ENCODE data around the gene SMPX. TPM values are rescaled to one million over a fixed set of nuclear protein-coding genes. Genes with fewer than 3 reads are reported as not detected.

The SMPX gene
- total and polyA plus RNA-seq, 9 of the 15 experiments (the other 6 are each of a cell fraction or from before 2014, with no cell fraction given) = not detected

DNA sequence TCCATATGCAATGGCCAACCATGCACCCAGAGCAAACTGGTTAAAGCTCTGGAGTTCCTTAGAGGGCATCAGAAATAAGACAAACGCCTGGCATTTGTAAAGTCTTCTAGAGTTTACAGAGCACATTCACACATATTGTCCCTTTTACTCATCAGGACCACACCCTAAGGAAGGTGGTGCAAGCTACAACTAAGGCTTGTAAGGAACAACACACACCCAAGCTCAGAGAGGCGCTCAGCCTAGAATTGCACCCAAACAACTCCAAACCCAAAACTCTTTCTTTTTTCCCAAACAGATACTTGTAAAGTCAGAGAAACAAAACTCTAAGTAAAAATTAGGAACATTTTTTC, 46.1 kb downstream of the SMPX start:
- ATAC-seq (no peak), FAIRE-seq (no peak), DNase-seq (ENCODE audit: extremely low read depth in 1 of 4, low spot score in 3 of 4) (no peak)
- Histone ChIP-seq H3K4me3 (no peak overlapping the region), H3K79me2 (ENCODE audit: control insufficient read depth, insufficient read depth, low read length) (no peaks in the 10 kb centered on the region), H3K9me3 (replicated peaks; ENCODE audit: control insufficient read depth, insufficient read depth, low read depth, low read length) (no peaks in the 10 kb centered on the region), H3K9me1 (ENCODE audit: control insufficient read depth, insufficient read depth, low read length) (no peaks in the 10 kb centered on the region), H3K27ac (ENCODE audit: extremely low read depth, low read depth, low read length) (no peak overlapping the region), H3K9ac (ENCODE audit: insufficient read depth in 1 of 2, low read depth in 2 of 2, low read length in 2 of 2) (no peak overlapping the region), H3K4me2 (ENCODE audit: insufficient read depth, low read length) (no peak overlapping the region), H2AFZ (ENCODE audit: low read depth, low read length) (no peak overlapping the region), H4K20me1 (replicated peaks; ENCODE audit: control insufficient read depth, insufficient read depth, low read length) (no peaks in the 10 kb centered on the region), H3K4me1 (replicated peaks in 1 of 2; ENCODE audit: control insufficient read depth in 2 of 2, insufficient read depth in 2 of 2, low read length in 2 of 2) (no peaks in the 10 kb centered on the region), H3K27me3 (ENCODE audit: control insufficient read depth in 2 of 2, insufficient read depth in 2 of 2, low read length in 2 of 2) (no peaks in the 10 kb centered on the region), H3K36me3 (ENCODE audit: control insufficient read depth, insufficient read depth, low read length) (no peaks in the 10 kb centered on the region)
- in situ Hi-C loops (cut with MboI) (no loop called here), intact Hi-C loops (cut with micrococcal nuclease) (no loop called here)
- no peak for TF ChIP-seq HMGN3 (IDR thresholded peaks at IDR 0.05; ENCODE audit: borderline replicate concordance, extremely low read depth, insufficient read length, low read depth, low read length)
- ChIA-PET POLR2A (no interaction called here), CTCF (ENCODE audit: low intra/inter-chr PET ratio) (no interaction called here)
- no TSS peak for BruUV-seq (replicated peaks)
- WGBS (ENCODE audit: insufficient coverage, low coverage, missing lambda C conversion rate) = 0% methylated on average over 2 of the region's 2 CpGs

DNA sequence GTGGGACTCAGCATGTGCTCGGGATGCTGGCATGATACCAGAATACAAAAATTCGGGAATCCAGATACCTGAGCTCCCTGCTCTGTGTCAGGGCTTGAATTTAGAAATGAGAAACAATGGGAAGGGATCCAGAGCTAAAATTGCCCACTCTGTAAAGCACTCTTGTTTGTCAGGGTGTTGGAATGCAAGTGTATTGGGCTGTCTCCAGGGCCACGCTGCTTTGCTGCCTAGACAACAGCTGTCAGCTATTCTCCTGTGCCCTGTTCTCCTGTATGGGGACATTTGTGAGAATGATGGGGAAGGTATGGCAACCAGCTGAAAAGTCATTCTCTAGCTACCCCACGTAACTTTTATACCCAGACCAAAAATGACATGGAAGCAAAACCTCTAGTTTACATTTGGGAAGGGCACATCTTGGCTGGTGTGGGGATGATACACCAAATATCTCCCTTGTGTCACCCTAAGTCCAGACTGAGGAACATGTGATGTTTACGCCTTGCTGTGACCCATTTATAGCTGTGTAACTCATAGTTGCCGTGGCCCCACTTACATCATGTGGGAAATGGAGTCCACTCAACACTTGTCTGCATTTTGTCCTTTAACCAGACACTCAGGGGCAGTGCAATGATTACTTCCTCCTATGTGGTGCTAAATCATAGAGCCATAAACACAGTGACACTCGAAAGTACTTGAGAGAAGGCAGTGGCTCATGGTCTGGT, 46.6 kb downstream of the SMPX start:
- Histone ChIP-seq H3K9ac (ENCODE audit: insufficient read depth in 1 of 2, low read depth in 2 of 2, low read length in 2 of 2) (no peak overlapping the region), H3K4me3 (no peak overlapping the region), H3K9me1 (ENCODE audit: control insufficient read depth, insufficient read depth, low read length) (no peaks in the 10 kb centered on the region), H3K27me3 (ENCODE audit: control insufficient read depth in 2 of 2, insufficient read depth in 2 of 2, low read length in 2 of 2) (no peaks in the 10 kb centered on the region), H4K20me1 (replicated peaks; ENCODE audit: control insufficient read depth, insufficient read depth, low read length) (no peaks in the 10 kb centered on the region), H3K9me3 (replicated peaks; ENCODE audit: control insufficient read depth, insufficient read depth, low read depth, low read length) (no peaks in the 10 kb centered on the region), H3K4me1 (replicated peaks in 1 of 2; ENCODE audit: control insufficient read depth in 2 of 2, insufficient read depth in 2 of 2, low read length in 2 of 2) (no peaks in the 10 kb centered on the region), H3K4me2 (ENCODE audit: insufficient read depth, low read length) (no peak overlapping the region), H3K27ac (ENCODE audit: extremely low read depth, low read depth, low read length) (no peak overlapping the region), H2AFZ (ENCODE audit: low read depth, low read length) (no peak overlapping the region), H3K79me2 (ENCODE audit: control insufficient read depth, insufficient read depth, low read length) (no peaks in the 10 kb centered on the region), H3K36me3 (ENCODE audit: control insufficient read depth, insufficient read depth, low read length) (no peaks in the 10 kb centered on the region)
- 0% methylated on average over 5 of the region's 7 CpGs for WGBS (ENCODE audit: insufficient coverage, low coverage, missing lambda C conversion rate)
- CTCF ChIA-PET (ENCODE audit: low intra/inter-chr PET ratio) = no interaction called here
- FAIRE-seq (no peak), DNase-seq (ENCODE audit: extremely low read depth in 1 of 4, low spot score in 3 of 4) (no peak), ATAC-seq (no peak)
- POLR2A ChIA-PET = no interaction called here
- BruUV-seq (replicated peaks) = no TSS peak
- in situ Hi-C loops (cut with MboI) (no loop called here), intact Hi-C loops (cut with micrococcal nuclease) (no loop called here)
- TF ChIP-seq PHB2 (IDR thresholded peaks at IDR 0.05; ENCODE audit: low read depth) = no peak
- TF ChIP-seq, protein P1, sequence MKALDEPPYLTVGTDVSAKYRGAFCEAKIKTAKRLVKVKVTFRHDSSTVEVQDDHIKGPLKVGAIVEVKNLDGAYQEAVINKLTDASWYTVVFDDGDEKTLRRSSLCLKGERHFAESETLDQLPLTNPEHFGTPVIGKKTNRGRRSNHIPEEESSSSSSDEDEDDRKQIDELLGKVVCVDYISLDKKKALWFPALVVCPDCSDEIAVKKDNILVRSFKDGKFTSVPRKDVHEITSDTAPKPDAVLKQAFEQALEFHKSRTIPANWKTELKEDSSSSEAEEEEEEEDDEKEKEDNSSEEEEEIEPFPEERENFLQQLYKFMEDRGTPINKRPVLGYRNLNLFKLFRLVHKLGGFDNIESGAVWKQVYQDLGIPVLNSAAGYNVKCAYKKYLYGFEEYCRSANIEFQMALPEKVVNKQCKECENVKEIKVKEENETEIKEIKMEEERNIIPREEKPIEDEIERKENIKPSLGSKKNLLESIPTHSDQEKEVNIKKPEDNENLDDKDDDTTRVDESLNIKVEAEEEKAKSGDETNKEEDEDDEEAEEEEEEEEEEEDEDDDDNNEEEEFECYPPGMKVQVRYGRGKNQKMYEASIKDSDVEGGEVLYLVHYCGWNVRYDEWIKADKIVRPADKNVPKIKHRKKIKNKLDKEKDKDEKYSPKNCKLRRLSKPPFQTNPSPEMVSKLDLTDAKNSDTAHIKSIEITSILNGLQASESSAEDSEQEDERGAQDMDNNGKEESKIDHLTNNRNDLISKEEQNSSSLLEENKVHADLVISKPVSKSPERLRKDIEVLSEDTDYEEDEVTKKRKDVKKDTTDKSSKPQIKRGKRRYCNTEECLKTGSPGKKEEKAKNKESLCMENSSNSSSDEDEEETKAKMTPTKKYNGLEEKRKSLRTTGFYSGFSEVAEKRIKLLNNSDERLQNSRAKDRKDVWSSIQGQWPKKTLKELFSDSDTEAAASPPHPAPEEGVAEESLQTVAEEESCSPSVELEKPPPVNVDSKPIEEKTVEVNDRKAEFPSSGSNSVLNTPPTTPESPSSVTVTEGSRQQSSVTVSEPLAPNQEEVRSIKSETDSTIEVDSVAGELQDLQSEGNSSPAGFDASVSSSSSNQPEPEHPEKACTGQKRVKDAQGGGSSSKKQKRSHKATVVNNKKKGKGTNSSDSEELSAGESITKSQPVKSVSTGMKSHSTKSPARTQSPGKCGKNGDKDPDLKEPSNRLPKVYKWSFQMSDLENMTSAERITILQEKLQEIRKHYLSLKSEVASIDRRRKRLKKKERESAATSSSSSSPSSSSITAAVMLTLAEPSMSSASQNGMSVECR (CRISPR knock-in tag; IDR thresholded peaks at IDR 0.05) = no peak
- TF ChIP-seq FOXP4 (CRISPR knock-in tag; IDR thresholded peaks at IDR 0.05; ENCODE audit: borderline replicate concordance) = no peak
- TF ChIP-seq GMEB1 (CRISPR knock-in tag; IDR thresholded peaks at IDR 0.05) = no peak
- no peak for TF ChIP-seq YBX1 (IDR thresholded peaks at IDR 0.05)

All from K562 (cell line).